DOHH2 (cell line): ENCODE results near the gene LEKR1.

ENCODE experiments used
- H3F3A ChIP-seq: fragments of 200-600 bp; sonication (generic), shearing (Covaris generic); 2 replicates; pipeline ENCODE4 v1.6.0; 2016; ENCODE audit warnings: antibody characterized with exemption, mild to moderate bottlenecking; ENCODE audit not compliant: control insufficient read depth, insufficient read depth
- H3K27ac ChIP-seq: fragments of 200-600 bp; sonication (generic); 2 replicates; pipeline ENCODE4 v1.5.1; 2014; ENCODE audit warnings: low read depth, mild to moderate bottlenecking, low read length, moderate library complexity
- H3K27me3 ChIP-seq: fragments of 200-600 bp; sonication (generic); 2 replicates; pipeline ENCODE4 v1.6.1; 2014; ENCODE audit warnings: mild to moderate bottlenecking, low read length, mixed read lengths; ENCODE audit not compliant: control insufficient read depth
- H3K36me3 ChIP-seq: fragments of 200-600 bp; sonication (generic); 2 replicates; pipeline ENCODE4 v1.6.1; 2014; ENCODE audit warnings: mild to moderate bottlenecking, low read length, moderate library complexity, mixed read lengths; ENCODE audit not compliant: control insufficient read depth
- H3K4me1 ChIP-seq: fragments of 200-600 bp; sonication (generic); 2 replicates; pipeline ENCODE4 v1.6.1; 2014; ENCODE audit warnings: mild to moderate bottlenecking, low read length, mixed read lengths; ENCODE audit not compliant: control insufficient read depth
- H3K4me2 ChIP-seq: fragments of 200-600 bp; sonication (generic); 2 replicates; pipeline ENCODE4 v1.6.0; 2014; ENCODE audit warnings: mild to moderate bottlenecking, low read length, moderate library complexity
- H3K4me3 ChIP-seq: fragments of 200-600 bp; sonication (generic); 2 replicates; pipeline ENCODE4 v1.5.1; 2014; ENCODE audit warnings: mild to moderate bottlenecking, low read length, mixed read lengths
- H3K79me2 ChIP-seq: fragments of 200-600 bp; sonication (generic); 2 replicates; pipeline ENCODE4 v1.6.1; 2014; ENCODE audit warnings: mild to moderate bottlenecking, low read length, mixed read lengths; ENCODE audit not compliant: control insufficient read depth
- H3K9me2 ChIP-seq: fragments of 200-600 bp; sonication (generic); replicated peaks from 2 replicates; pipeline ENCODE4 v1.6.1; 2014; ENCODE audit warnings: mild to moderate bottlenecking, low read length, mixed read lengths; ENCODE audit not compliant: control insufficient read depth
- H3K9me3 ChIP-seq: fragments of 200-600 bp; sonication (generic); 2 replicates; pipeline ENCODE4 v1.6.1; 2014; ENCODE audit warnings: antibody characterized with exemption, low read length, mixed read lengths; ENCODE audit not compliant: control insufficient read depth, insufficient read depth
- H4K20me1 ChIP-seq: fragments of 200-600 bp; sonication (generic); 2 replicates; pipeline ENCODE4 v1.6.0; 2014; ENCODE audit warnings: low read depth, mild to moderate bottlenecking, antibody characterized with exemption, low read length, moderate library complexity; ENCODE audit not compliant: control insufficient read depth, insufficient read depth
- EZH2phosphoT487 ChIP-seq: fragments of 200-600 bp; sonication (generic); IDR thresholded peaks from 2 replicates; pipeline ENCODE4 v1.6.1; 2017; ENCODE audit warnings: borderline replicate concordance, mild to moderate bottlenecking, antibody characterized with exemption, low read length, moderate library complexity, mixed read lengths
- TF ChIP-seq, protein P1 (sequence below): fragments of 200-600 bp; sonication (generic); IDR thresholded peaks from one replicate; pipeline ENCODE4 v1.5.1; 2014; ENCODE audit warnings: antibody characterized with exemption, mild to moderate bottlenecking, low read depth, low read length; ENCODE audit not compliant: poor library complexity, severe bottlenecking

Gene LEKR1

DNA sequence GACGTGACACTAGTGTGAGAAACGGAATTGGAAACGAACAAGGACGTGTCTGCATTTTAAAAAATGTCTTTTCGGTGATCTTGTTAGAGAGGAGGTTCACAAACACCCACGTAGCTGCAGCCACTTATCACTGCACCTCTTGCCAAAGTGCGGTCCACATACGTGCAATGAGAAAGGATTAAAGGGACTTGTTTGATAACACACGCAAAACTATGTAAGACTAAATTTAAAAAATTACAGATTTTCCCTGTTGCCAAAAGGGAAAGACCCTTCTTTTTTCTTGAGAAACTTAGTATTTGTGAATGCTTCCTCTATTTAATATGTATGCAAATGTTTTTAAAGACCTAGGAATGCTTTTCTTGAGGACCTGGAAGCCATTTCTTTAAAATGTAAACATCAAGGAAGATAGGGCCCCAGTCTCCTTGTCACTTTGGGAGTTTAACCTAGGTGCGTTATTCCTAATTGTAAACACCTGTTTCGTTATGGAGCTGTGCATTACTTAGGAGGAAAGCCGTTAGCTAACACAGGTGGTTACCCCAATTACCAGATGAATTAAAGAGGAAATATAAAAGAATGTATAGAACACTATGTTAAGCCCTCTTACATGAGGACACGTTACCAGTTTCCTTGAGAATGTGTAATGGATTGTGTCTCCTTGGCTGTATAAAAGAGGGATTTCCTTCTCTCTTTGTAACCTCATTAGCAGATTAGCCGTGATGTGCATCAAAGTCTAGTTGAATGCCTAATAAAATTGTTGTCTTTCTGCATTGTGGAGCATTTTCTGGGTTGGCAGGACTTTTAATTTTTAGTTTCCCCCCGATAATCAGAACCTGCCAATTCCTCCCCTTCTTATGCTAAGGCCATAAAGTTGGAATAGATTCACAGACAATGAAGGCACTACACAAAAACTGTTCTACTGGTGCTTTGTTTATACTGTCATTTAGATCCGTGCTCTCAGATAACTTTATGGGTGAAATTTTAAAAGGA lies 1.0 kb downstream of the LEKR1 start:
- no peaks in the 10 kb centered on the region for H3K9me2 ChIP-seq
- TF ChIP-seq, protein P1, sequence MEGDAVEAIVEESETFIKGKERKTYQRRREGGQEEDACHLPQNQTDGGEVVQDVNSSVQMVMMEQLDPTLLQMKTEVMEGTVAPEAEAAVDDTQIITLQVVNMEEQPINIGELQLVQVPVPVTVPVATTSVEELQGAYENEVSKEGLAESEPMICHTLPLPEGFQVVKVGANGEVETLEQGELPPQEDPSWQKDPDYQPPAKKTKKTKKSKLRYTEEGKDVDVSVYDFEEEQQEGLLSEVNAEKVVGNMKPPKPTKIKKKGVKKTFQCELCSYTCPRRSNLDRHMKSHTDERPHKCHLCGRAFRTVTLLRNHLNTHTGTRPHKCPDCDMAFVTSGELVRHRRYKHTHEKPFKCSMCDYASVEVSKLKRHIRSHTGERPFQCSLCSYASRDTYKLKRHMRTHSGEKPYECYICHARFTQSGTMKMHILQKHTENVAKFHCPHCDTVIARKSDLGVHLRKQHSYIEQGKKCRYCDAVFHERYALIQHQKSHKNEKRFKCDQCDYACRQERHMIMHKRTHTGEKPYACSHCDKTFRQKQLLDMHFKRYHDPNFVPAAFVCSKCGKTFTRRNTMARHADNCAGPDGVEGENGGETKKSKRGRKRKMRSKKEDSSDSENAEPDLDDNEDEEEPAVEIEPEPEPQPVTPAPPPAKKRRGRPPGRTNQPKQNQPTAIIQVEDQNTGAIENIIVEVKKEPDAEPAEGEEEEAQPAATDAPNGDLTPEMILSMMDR: no peak
- TF ChIP-seq EZH2phosphoT487: no peak
- peaks cover 61% of the 10 kb centered on the region for H3K4me1 ChIP-seq
- H4K20me1 ChIP-seq: no peaks in the 10 kb centered on the region
- peaks cover 3% of the 10 kb centered on the region; the same call in 1 of the 2 replicates for H3F3A ChIP-seq
- H3K4me2 ChIP-seq: peak overlapping the region; percentile 90
- H3K9me3 ChIP-seq: no peaks in the 10 kb centered on the region
- H3K36me3 ChIP-seq: peaks cover 2% of the 10 kb centered on the region
- H3K79me2 ChIP-seq: peaks cover 31% of the 10 kb centered on the region
- H3K4me3 ChIP-seq: peak overlapping the region; percentile 87
- no peaks in the 10 kb centered on the region for H3K27me3 ChIP-seq
- peak overlapping the region; percentile 84 for H3K27ac ChIP-seq

DNA sequence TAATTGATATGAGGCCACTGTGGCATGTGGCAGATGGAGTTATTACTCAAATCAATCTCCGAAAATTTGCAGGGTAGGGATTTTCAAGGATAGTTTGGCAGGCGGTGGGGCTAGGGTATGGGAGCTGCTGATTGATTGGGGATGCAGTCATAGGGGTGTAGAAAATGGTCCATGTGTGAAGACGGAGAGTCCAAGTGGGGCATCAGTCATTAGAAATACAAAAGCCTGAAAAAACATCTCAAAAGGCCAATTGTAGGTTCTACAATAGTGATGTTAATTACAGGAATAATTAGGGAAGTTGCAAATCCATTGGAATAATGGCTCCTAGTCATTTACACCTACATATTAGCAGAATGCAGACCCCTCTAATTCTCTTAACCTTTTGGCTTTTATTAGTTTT lies 4.9 kb downstream of the LEKR1 start:
- Histone ChIP-seq H3K4me2 (no peak overlapping the region), H3K4me1 (peaks cover 41% of the 10 kb centered on the region), H3K27me3 (no peaks in the 10 kb centered on the region)

DNA sequence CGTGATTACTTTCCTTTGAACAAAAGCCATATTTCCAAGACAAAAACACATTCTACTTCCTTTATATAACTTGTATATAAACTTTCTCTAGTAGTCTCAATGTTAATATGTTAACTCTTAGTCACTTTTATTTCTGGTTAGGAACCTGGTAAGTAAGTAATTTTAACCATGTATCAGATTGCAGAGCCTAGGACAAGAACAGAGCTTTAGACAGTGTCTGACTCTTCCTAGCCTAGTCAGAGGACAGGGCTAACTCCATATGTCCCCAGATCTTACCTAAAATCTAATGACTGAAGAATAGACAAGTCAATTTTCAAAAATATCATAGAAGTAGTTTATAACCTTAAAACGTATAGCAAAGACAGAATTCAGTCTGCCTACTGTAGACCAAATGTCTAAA lies 8.3 kb downstream of the LEKR1 start:
- Histone ChIP-seq H3K9me2 (no peaks in the 10 kb centered on the region), H3K27me3 (no peaks in the 10 kb centered on the region), H3K27ac (no peak overlapping the region), H3K4me3 (no peak overlapping the region), H3K79me2 (no peaks in the 10 kb centered on the region), H3K9me3 (no peaks in the 10 kb centered on the region), H3K36me3 (no peaks in the 10 kb centered on the region; the same call in none of the 2 replicates), H3K4me1 (peaks cover 17% of the 10 kb centered on the region), H3F3A (no peaks in the 10 kb centered on the region), H3K4me2 (no peak overlapping the region), H4K20me1 (no peaks in the 10 kb centered on the region)
- TF ChIP-seq EZH2phosphoT487: no peak
- TF ChIP-seq, protein P1: no peak

More for the DNA sequence above, 4.9 kb downstream of the LEKR1 start:
- Histone ChIP-seq H3F3A (no peaks in the 10 kb centered on the region), H4K20me1 (no peaks in the 10 kb centered on the region), H3K79me2 (peaks cover 23% of the 10 kb centered on the region), H3K9me3 (no peaks in the 10 kb centered on the region), H3K9me2 (no peaks in the 10 kb centered on the region), H3K27ac (no peak overlapping the region), H3K4me3 (no peak overlapping the region), H3K36me3 (no peaks in the 10 kb centered on the region; the same call in none of the 2 replicates)
- no peak for TF ChIP-seq EZH2phosphoT487
- TF ChIP-seq, protein P1: no peak
